GM23338 (cell line): Measurements from ENCODE around the gene TANGO2. TPM values are rescaled to one million over a fixed set of nuclear protein-coding genes. Genes with fewer than 3 reads are reported as not detected.

ENCODE experiments used
- ATAC-seq: fragments of 200-7000 bp; cut with Tn5 transposase; 3 replicates; pipeline ENCODE4 v1.9.1; 2020
- DNase-seq: peaks from one replicate; pipeline ENCODE4 v3.0.0-alpha.2; 2015; ENCODE audit warnings: low spot score
- H2AFZ ChIP-seq: fragments of 200-600 bp; sonication (generic); 2 replicates; pipeline ENCODE4 v1.8.0; 2016; ENCODE audit warnings: antibody characterized with exemption, mild to moderate bottlenecking, moderate library complexity
- H3F3A ChIP-seq: fragments of 200-600 bp; sonication (generic); replicated peaks from 2 replicates; pipeline ENCODE4 v1.8.0; 2017; ENCODE audit warnings: antibody characterized with exemption, mixed run types, low read depth
- H3K27ac ChIP-seq: fragments of 200-600 bp; sonication (generic); 2 replicates; pipeline ENCODE4 v1.6.1; 2016; ENCODE audit warnings: low read depth
- H3K27me3 ChIP-seq: fragments of 200-600 bp; sonication (generic); 2 replicates; pipeline ENCODE4 v1.8.0; 2016; ENCODE audit warnings: mild to moderate bottlenecking, mixed run types, moderate library complexity; ENCODE audit not compliant: insufficient read depth
- H3K36me3 ChIP-seq: fragments of 200-600 bp; sonication (generic); 2 replicates; pipeline ENCODE4 v1.8.0; 2016; ENCODE audit warnings: mild to moderate bottlenecking; ENCODE audit not compliant: insufficient read depth
- H3K4me1 ChIP-seq: fragments of 200-600 bp; sonication (generic); 2 replicates; pipeline ENCODE4 v1.8.0; 2016; ENCODE audit warnings: mild to moderate bottlenecking, moderate library complexity; ENCODE audit not compliant: insufficient read depth
- H3K4me2 ChIP-seq: fragments of 200-600 bp; sonication (generic); 2 replicates; pipeline ENCODE4 v1.7.1; 2017; ENCODE audit warnings: mixed run types
- H3K4me3 ChIP-seq: fragments of 200-600 bp; sonication (generic); 2 replicates; pipeline ENCODE4 v1.6.1; 2016; ENCODE audit warnings: mixed run types
- H3K79me2 ChIP-seq: fragments of 200-600 bp; sonication (generic); replicated peaks from 2 replicates; pipeline ENCODE4 v1.8.0; 2017; ENCODE audit warnings: mild to moderate bottlenecking; ENCODE audit not compliant: insufficient read depth
- H3K9me2 ChIP-seq: fragments of 200-600 bp; sonication (generic); 2 replicates; pipeline ENCODE4 v1.8.0; 2017; ENCODE audit not compliant: insufficient read depth
- H4K20me1 ChIP-seq: fragments of 200-600 bp; sonication (generic); replicated peaks from 2 replicates; pipeline ENCODE4 v1.8.0; 2017; ENCODE audit warnings: mild to moderate bottlenecking; ENCODE audit not compliant: insufficient read depth
- H3K27ac Mint-ChIP-seq: 2 replicates; pipeline ENCODE4 v1.8.0; 2020; ENCODE audit warnings: inconsistent platforms, mild to moderate bottlenecking, moderate library complexity, mixed read lengths
- H3K27me3 Mint-ChIP-seq: 3 replicates; pipeline ENCODE4 v1.8.0; 2022; ENCODE audit warnings: low read depth, mild to moderate bottlenecking, moderate library complexity, mixed read lengths, inconsistent platforms; ENCODE audit not compliant: insufficient read depth, poor library complexity
- H3K36me3 Mint-ChIP-seq: 3 replicates; pipeline ENCODE4 v1.8.0; 2021; ENCODE audit warnings: low read depth, mild to moderate bottlenecking, inconsistent platforms, moderate library complexity, mixed read lengths
- H3K4me1 Mint-ChIP-seq: 3 replicates; pipeline ENCODE4 v1.8.0; 2020; ENCODE audit warnings: mild to moderate bottlenecking, inconsistent platforms, mixed read lengths
- H3K4me3 Mint-ChIP-seq: 3 replicates; pipeline ENCODE4 v1.8.0; 2021; ENCODE audit warnings: moderate library complexity, mild to moderate bottlenecking, inconsistent platforms, mixed read lengths
- H3K9me3 Mint-ChIP-seq: 3 replicates; pipeline ENCODE4 v1.8.0; 2020; ENCODE audit warnings: moderate library complexity, mild to moderate bottlenecking, inconsistent platforms, mixed read lengths
- CREB1 ChIP-seq: fragments of 250-450 bp; sonication (Bioruptor Pico); IDR thresholded peaks from 2 replicates; pipeline ENCODE4 v1.5.0; 2020; ENCODE audit warnings: low read depth, mild to moderate bottlenecking, moderate library complexity
- CTCF ChIP-seq, 2 experiments: fragments of 200-600 bp in 1 of 2; sonication (generic) in 1 of 2; conservative IDR thresholded peaks; 2 replicates each; pipeline versions ENCODE4 v1.5.1 to v1.6.1; 2016 to 2017; ENCODE audit warnings: antibody characterized with exemption in 2 of 2, low read depth in 2 of 2, mild to moderate bottlenecking in 2 of 2, moderate library complexity in 1 of 2
- ETS1 ChIP-seq: IDR thresholded peaks from 2 replicates; pipeline ENCODE4 v1.6.1; 2016; ENCODE audit warnings: antibody characterized with exemption
- EZH2 ChIP-seq: fragments of 200-600 bp; sonication (generic); IDR thresholded peaks from one replicate; pipeline ENCODE4 v1.8.0; 2017; ENCODE audit warnings: antibody characterized with exemption, mild to moderate bottlenecking, low read depth; ENCODE audit not compliant: unreplicated experiment
- EZH2phosphoT487 ChIP-seq: fragments of 200-600 bp; sonication (generic); IDR thresholded peaks from one replicate; pipeline ENCODE4 v1.8.1; 2018; ENCODE audit warnings: antibody characterized with exemption; ENCODE audit not compliant: unreplicated experiment
- NANOG ChIP-seq: IDR thresholded peaks from 2 replicates; pipeline ENCODE4 v1.6.1; 2016; ENCODE audit warnings: antibody characterized with exemption, borderline replicate concordance
- POLR2AphosphoS5 ChIP-seq: IDR thresholded peaks from 2 replicates; pipeline ENCODE4 v1.6.1; 2016; ENCODE audit warnings: antibody characterized with exemption, low read depth
- REST ChIP-seq: IDR thresholded peaks from one replicate; pipeline ENCODE4 v1.6.1; 2018; ENCODE audit warnings: antibody characterized with exemption; ENCODE audit not compliant: unreplicated experiment
- STAT1 ChIP-seq: IDR thresholded peaks from one replicate; pipeline ENCODE4 v1.6.1; 2016; ENCODE audit warnings: antibody characterized with exemption; ENCODE audit not compliant: unreplicated experiment
- ZNF114 ChIP-seq: fragments of 250-450 bp; sonication (Bioruptor Pico); IDR thresholded peaks from 2 replicates; pipeline ENCODE4 v1.5.0; 2020; ENCODE audit warnings: mild to moderate bottlenecking, moderate library complexity
- ZNF331 ChIP-seq: fragments of 250-450 bp; sonication (Bioruptor Pico); IDR thresholded peaks from 2 replicates; pipeline ENCODE4 v1.5.0; 2020; ENCODE audit warnings: low read depth, mild to moderate bottlenecking, moderate library complexity
- ZNF462 ChIP-seq: fragments of 250-450 bp; sonication (Bioruptor Pico); IDR thresholded peaks from 2 replicates; pipeline ENCODE4 v1.5.0; 2020; ENCODE audit warnings: mild to moderate bottlenecking, moderate library complexity
- polyA plus RNA-seq: library from polyadenylated mRNA; unstranded; fragments of >200 nt; fragmentation: Nextera tagmentation; extraction: Ambion mirVana; gene quantifications from 2 replicates; pipeline ENCODE4 v1.2.1, GENCODE V29; 2016
- total RNA-seq: library from RNA; depleted of rRNA; stranded (reverse); fragments of >200 nt; shearing (Covaris generic); gene quantifications from 2 replicates; pipeline ENCODE4 v1.2.3, GENCODE V29; 2014

The TANGO2 gene
- total and polyA plus RNA-seq, 2 experiments from 2014 or later = 6.9 to 15.0 TPM

- TF ChIP-seq CTCF (conservative IDR thresholded peaks at IDR 0.05; ENCODE audit: low read depth in 2 of 2) (no peak), STAT1 (no peak), REST (no peak), ZNF114 (CRISPR knock-in tag) (no peak), EZH2 (no peak), NANOG (no peak)
Observed at GRCh38 chr22:19971276-19972124, 49.4 kb upstream of the TANGO2 start (continued).

GRCh38 chr22:19972251-19972650, 48.7 kb upstream of the TANGO2 start:
- H4K20me1 ChIP-seq = no peaks in the 10 kb centered on the region; the same call in 1 of the 2 replicates
- peaks cover 21% of the 10 kb centered on the region for H3K36me3 Mint-ChIP-seq
- no peak for TF ChIP-seq EZH2phosphoT487
- no peak for TF ChIP-seq ZNF462 (CRISPR knock-in tag)
- TF ChIP-seq POLR2AphosphoS5 = no peak
- TF ChIP-seq ZNF331 (CRISPR knock-in tag) = no peak
- no peak for TF ChIP-seq CREB1 (CRISPR knock-in tag)
- no peak for TF ChIP-seq ETS1
- TF ChIP-seq NANOG = no peak
- no peak for TF ChIP-seq ZNF114 (CRISPR knock-in tag)

More at GRCh38 chr22:19972251-19972650, 48.7 kb upstream of the TANGO2 start:
- DNase-seq (no peak), ATAC-seq (no peak)
- Mint-ChIP-seq H3K9me3 (no peaks in the 10 kb centered on the region), H3K4me3 (no peak overlapping the region), H3K4me1 (peaks cover 19% of the 10 kb centered on the region), H3K27me3 (peaks cover 7% of the 10 kb centered on the region), H3K27ac (no peak overlapping the region)
- Histone ChIP-seq H3K36me3 (no peaks in the 10 kb centered on the region), H3K27ac (no peak overlapping the region), H3K79me2 (no peaks in the 10 kb centered on the region), H3K9me2 (no peaks in the 10 kb centered on the region), H3K4me3 (no peak overlapping the region), H3K4me1 (peaks cover 10% of the 10 kb centered on the region), H2AFZ (no peak overlapping the region), H3K4me2 (no peak overlapping the region), H3F3A (0 out of 2 replicates have a peak, but pooled peaks cover 3% of the 10 kb centered on the region), H3K27me3 (no peaks in the 10 kb centered on the region)
